Right renal cortex interstitium (tissue), 3 donors: ENCODE measurements around the gene MYO9A. TPM values are rescaled to one million over a fixed set of nuclear protein-coding genes. Genes with fewer than 3 reads are reported as not detected.

ENCODE experiments used
- DNase-seq, 3 donors: peaks; one replicate each; pipeline ENCODE4 v3.0.0-alpha.2; 2013; ENCODE audit warnings: low read depth in 3 of 3, low spot score in 2 of 3
- polyA plus RNA-seq, 3 donors: library from polyadenylated mRNA; unstranded; fragments of 120-200 nt; gene quantifications; one replicate each; pipeline ENCODE4 v1.2.1, GENCODE V29; 2013; ENCODE audit not compliant: insufficient read length in 3 of 3

MYO9A gene
- polyA plus RNA-seq, 3 donors: 33.3 to 37.7 (median 36.2) TPM

DNA sequence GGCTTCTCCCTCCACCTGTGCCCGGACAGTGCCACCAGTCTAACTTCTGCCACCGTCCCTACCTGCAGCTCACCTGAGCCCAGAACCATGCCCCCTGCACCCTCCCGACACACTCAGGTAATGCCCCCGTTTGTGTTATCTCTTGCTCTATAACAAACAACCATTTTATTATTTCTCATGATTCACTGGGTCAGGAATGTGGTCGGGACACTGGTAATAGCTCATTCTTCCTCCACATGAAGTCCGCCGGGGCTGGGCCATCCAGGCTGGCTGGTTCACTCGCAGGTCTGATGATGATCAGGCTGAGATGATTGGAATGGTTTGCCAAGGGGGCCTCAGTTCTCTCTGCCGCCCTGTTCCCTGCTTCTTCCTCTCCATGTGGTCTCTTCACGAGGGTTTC is 327.9 kb downstream of the MYO9A start:
- no peak for DNase-seq

DNA sequence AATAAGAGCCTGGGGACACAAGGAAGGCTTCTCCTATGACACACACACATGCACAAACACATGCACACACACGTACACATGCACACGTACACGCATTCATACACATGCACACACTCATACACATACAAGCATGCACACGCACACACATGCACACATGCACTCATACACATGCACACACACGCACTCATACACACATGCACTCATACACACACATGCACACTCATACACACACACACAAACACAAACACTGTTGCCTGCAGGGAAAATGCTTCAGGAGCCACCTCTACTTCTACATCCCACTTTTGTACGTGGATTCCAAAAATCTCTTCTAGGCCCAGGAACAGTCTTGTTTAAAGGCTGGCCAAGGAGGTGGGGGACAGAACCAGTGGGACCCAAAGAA is 328.3 kb downstream of the MYO9A start:
- no peak for DNase-seq

DNA sequence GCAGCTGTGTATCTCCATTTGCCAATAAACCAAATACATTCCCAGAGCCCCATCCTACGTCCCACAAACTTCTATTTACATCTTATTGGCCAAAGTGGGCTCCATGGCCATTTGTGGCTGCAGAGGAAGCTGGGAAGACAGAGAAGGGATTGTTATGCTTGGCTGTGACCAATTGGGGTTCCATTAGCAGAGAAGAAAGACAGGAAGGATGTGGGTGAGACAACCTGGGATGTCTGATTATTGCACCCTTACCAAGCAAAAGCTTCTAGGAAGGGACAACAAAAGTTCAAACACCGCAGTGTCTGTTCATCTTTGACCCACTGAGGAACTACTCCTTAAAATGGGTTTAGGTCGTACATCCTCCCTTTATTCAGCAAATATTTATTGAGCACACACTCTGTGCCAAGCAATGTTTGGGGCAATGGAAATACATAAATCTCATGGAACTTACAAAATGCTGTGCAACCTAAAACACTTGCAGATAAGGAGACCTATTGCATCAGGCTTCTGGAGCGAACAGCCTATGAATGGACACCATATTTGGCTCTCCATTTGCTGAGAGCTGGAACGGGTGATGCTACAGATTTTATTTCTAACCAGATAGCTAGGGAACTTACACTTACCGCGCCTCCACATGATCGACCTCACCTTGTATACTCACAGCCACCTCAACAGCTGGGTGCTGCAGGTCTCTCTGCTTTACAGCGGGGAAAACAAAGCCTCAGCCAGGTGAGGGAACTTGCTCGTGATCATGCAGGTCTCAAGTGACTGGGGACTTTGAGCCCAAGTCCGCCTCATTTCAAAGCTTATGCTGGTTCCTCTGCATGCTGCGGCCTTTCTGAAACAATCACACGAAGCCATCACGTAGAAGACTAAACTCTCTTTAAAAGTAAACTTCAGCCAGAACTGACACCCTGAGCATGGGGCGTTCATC is 329.0 kb downstream of the MYO9A start:
- no peak for DNase-seq

DNA sequence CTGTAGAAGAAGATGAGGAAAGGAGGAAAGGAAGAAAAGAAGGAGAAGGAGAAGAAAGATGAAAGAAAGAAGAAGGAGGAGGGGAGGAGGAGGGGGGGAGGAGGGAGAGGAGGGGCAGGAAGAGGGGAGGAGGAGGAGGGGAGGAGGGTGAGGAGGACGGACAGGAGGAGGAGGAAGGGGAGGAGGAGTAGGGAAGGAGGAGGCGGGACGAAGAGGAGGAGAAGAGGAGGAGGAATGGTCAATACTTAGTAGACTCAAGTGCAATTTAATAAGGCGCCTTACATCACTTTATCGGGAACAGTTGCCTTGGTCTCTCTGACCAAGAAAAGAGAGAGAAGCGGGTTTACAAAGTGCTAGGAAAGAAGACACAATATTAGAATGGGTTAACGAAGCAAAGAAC is 331.3 kb downstream of the MYO9A start:
- DNase-seq: no peak

DNA sequence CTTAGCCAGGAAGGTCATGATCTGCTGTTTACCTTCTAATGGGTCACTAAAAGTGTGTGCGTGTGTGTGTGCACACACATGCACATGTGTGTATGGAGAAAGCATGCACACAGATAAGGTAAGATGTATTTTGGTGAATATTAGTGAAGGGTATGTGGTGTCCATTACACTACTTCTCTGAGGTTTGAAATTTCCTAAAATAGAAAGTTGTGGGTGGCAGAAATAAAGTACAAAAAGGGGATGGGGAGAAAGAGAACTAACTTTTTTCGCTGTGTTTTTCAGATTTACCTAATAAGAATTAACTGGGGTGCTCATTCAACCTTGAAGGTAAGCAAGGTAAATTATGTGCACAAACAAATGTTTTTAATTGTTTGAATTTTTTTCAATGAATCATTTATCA is 332.0 kb downstream of the MYO9A start:
- no peak for DNase-seq

DNA sequence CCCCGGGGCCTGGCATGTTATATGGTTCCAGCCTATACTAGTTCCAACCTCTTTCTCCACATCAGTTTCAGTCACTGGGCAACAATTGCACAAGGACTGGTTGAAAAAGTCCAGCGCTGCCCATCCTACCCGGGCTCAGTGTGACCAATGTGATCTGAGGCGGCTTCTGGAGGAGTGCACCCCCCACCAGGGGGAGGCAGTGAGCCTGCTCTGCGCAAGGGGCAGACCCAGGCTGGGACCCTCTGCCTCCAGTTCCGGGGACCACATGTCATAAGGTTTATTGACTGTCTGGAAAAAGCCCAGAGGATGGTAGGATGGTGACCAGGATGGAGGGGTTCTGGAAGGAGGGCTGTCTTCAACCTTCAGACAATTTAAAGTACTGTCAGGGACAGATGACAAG is 333.2 kb downstream of the MYO9A start:
- DNase-seq: no peak

DNA sequence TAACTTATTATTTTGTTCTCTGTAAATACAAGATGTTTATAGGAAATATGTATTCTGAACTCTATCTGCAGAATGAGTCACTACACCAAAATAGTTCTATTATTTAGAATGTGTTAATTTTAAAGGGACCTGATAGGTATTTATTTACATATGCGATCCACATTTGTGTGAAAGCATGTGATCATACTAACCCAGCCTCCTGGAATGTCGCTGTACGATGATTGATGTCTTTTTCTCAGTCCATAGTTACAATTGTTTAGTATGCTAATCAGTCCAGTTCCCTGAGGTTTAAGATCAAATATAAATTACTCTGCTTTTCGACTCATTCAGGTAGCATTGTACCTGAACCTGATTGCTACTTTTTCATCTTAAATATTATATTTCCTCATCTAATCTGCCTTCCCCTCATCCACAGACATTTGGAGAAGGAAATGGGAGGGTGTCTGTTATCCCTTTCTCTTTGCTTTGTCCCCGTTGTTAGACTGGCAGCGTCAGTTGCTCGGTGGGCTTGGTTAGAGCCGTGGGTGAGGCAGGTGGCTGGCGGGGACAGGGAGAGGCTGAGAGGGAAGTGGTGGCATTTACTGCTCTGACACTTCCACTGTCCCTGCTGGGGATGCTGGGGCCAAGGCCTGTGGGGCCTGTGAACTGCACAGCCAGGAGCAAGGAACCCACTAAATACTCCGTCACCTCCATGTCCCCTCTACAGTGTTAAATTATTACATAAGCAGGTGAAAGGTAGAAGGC is 335.4 kb downstream of the MYO9A start:
- DNase-seq: no peak

DNA sequence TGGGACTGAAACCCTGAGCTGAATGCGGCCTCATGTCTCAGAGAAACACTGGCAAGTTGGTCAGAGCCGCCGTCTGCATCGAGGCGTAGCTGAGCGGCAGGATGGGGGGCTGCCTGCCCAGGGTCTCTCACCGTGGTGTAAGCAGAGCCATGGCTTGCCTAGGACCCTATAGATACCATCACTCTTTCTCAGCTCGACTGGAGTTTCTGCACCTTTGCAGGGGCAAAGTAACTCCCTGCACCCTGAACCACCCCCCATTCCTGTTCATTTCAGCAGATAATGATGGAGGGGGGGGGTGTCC is 336.0 kb downstream of the MYO9A start:
- no peak for DNase-seq

DNA sequence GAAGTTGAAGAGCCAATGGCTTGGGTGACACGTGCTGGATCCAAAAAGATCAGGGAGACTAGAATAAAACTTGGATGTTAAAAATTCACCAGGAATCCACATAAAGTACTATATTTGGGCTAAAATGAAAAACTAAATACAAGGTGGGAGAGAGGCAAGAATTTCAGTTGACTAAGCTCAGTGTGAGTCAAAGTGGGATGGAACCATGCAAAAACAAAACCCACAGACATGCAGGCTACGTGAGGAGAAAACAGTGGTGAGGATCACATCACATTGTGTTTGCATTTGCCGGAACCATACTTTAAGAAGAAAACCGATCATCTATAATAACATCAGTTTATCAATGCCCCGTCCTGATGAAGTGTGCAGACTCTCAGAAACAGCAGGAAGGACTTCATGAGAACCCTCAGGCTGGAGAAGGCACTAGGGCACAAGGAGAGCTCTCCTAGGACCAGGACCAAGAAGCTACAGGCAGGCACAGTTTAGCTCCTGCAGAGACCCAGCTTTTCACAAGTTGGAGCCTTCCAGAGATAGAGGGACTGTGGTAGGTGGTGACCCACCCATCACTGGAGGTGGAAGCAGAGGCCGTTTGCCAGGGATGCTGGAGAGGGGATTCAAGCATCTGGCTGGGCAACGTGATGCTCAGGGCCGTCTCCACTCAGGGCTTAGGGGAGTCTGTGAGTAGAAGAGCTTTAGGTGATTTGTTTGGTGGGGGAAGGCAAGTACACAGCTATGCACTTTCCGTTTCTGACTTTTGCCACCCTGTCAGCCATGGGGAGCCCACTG is 336.6 kb downstream of the MYO9A start:
- no peak for DNase-seq

DNA sequence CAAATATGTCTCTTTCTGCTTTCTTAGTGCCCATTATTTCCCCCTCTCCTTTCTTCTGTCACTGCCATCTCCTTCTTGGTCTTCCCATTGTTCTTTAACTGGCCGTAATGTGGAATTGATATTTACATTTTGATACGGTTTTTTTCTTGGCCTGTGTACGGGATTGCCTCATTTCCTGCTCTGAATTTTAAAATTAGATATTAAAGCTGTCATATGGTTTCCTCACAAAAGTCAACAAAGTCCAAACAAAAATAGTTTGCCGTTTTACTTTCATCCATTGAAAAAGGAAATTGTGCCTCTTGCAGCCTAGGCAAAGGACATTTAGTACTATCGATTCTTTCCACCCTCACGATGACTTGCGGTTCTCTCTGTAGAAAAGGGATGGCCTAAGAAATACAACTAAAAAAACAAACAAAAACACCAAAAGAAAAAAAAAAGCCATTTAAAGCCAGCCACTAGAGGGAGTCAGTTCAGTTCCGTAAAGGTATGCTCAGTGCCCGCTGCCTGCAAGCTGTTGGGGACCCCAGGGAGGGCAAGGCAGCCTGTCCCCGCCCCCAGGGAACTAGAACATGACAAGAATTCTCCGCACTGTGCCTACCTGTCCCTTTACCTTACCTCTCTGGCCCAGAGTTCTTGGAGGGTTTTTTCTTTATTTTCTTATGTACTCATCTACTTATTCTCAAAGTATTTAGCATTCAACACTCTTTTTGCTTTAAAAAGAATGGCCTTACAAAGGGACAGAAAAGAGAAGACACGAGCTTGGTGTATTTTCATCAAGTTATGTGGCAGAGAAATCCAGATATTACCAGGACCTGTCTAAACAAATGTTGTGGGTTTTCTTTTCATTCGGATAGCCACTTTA is 337.6 kb downstream of the MYO9A start:
- DNase-seq: no peak

DNA sequence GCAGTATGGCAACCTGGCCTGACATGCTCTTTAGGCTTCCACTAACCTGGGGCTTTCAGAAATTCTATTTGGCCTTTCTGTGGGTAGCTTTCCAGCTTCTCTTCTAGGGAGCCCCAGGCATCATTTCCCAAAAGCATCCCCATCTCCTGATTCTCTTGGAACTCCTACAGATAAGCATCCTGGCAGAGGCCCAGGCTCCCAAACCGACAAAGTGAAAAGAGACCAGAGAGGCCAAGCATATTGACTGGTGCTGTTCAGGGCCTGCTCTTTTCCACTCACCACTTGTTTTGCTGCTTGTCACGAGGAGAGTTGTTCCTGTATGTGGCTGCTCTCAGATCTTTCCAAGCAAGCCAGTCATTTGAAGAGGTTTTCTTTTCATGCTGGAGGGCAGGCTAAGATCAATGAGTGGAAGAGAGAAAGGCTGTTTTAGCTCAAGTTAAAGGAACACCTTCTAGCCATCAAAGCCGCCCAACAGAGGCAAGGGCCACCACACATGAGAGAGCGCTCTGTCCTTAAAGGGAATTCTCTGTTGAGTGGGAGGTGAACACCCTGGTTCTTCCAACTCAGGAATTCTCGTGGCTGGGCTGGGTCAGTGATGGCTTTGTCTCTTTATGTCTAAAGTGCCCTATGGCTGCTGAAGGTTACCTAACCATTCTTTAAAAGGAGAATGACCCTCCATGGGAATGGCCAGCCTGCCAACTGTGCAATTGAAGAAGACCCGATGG is 338.7 kb downstream of the MYO9A start:
- DNase-seq: no peak

DNA sequence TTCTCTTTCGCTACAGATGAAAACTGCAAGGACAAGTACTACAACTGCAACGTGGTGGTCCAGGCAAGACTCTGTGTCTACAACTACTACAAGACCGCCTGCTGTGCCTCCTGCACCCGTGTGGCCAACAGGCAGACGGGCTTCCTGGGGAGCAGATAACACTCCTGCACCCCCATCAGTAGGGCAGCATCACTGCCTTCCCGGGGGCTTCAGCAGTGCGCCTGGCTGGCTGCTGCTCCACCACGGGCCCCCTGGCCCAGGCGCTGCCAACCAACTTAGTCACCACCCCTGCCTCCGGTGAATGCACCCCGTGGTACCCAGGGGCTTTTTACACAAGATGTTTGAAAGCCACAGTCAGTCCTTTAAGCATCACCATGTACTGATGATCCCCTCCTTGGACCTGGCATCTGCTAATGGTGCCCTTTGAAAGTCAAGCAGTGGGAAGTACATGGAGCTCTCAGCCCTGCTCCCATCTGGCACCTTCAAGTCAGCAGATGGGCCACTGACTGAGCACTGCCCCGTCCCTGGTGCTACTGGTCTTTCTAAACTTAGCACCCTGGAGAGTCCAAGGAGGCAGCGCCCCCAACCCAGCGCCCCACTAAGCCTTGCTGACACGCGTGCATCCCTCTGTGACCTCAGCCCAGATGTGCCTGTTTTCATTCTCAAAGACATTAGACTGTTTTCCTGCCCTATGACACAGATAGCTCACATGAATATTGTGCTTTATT is 340.6 kb downstream of the MYO9A start:
- no peak for DNase-seq

DNA sequence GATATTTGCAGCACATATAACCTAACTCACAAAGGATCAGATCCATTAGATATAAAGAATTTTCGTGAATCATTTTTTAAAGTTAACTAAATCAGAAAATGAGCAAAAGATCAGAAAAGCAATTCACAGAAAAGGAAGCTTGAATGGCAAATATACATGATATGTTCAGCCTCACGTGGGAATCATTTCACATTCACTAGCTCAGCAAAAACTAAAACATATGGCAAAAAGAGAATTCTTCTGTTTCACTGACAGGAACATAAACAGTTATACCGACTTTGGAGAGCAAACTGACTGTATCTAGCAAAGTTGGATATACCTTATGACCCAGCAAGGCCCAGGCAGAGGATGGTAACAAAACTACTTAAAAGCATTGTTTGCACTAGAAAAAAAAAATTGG is 341.6 kb downstream of the MYO9A start:
- DNase-seq: no peak

DNA sequence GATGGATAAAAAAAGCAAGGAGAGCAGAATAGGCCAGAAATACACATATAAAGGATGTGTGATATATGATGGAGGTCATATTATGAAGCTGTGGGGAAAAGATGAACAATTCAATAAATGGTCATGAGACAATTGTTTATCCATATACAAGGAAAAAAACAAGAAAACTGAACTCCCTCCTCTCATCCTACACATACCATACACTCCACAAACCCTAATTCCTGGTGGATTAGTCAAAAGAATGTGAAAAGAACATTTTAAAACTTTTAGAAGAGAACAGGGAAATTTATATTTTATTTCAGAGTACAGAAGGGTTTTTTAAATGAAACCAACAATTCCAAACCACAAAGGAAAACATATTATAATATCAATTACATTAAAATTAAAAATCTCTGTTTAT is 342.1 kb downstream of the MYO9A start:
- DNase-seq: no peak

DNA sequence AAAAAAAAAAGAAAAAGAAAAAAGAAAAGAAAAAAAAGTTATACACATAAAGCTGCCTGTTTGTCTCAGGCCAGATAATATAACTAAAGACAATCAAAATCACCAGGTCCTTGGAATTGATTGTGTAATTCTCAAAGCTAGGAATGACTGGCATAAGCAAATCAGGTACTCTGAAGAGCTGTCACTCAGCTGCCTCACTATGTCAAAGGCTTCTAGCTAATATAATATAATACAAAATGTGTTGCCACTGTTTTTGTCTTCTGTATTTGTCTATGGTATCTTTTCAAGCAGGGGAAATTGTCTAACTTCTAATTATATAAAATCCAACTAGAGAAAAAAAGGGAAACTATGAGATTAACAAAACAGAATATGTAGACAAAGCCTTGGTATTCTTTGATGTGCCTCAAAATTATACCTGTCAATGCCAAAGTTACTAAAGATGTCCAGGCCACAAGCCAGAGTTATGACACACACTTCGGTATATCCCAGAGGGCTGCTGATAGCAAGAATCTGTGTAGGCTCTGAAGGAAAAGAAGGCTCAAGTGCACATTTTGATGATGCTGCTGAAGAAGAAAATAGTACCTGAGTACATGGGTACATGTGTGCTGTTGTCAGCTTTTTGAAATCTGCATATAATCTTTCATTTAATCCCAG is 344.6 kb downstream of the MYO9A start:
- no peak for DNase-seq
